HepG2 (cell line): Measurements from ENCODE around the gene RPL23. TPM values are rescaled to one million over a fixed set of nuclear protein-coding genes. Genes with fewer than 3 reads are reported as not detected.

Experiments
- ARNTL ChIP-seq: sonication (generic); formaldehyde crosslinking; IDR thresholded peaks from 2 replicates; pipeline ENCODE4 v1.4.0; 2020; ENCODE audit warnings: mild to moderate bottlenecking, missing genetic modification reagents
- ATRX ChIP-seq: sonication (generic); formaldehyde crosslinking; IDR thresholded peaks from 2 replicates; pipeline ENCODE4 v1.4.0; 2020; ENCODE audit warnings: missing genetic modification reagents, borderline replicate concordance
- CENPBD1 ChIP-seq: sonication (generic); formaldehyde crosslinking; IDR thresholded peaks from 2 replicates; pipeline ENCODE4 v1.8.0; 2022; ENCODE audit warnings: missing genetic modification reagents, low read depth, mild to moderate bottlenecking, borderline replicate concordance
- CHD4 ChIP-seq: fragments of 200-600 bp; sonication (generic); IDR thresholded peaks from 2 replicates; pipeline ENCODE4 v1.7.0; 2017; ENCODE audit warnings: mild to moderate bottlenecking, low read length, borderline replicate concordance
- CREBL2 ChIP-seq: sonication (generic); formaldehyde crosslinking; IDR thresholded peaks from 2 replicates; pipeline ENCODE4 v1.8.1; 2023; ENCODE audit warnings: missing genetic modification reagents, mild to moderate bottlenecking, borderline replicate concordance
- ELF3 ChIP-seq: IDR thresholded peaks from 2 replicates; pipeline ENCODE4 v1.6.1; 2016; ENCODE audit warnings: missing genetic modification reagents, missing compliant biosample characterization
- EP300 ChIP-seq, 3 experiments: sonication (generic) in 1 of 3; formaldehyde crosslinking in 1 of 3; IDR thresholded peaks; 2 replicates each; pipeline versions ENCODE4 v1.5.1 to v1.6.1; 2011 to 2020; ENCODE audit warnings: low read depth in 2 of 3, low read length in 2 of 3, borderline replicate concordance in 1 of 3, improper control_type of control experiment in 1 of 3, mild to moderate bottlenecking in 1 of 3, missing genetic modification reagents in 1 of 3, moderate library complexity in 1 of 3
- EZH2 ChIP-seq: conservative IDR thresholded peaks from 2 replicates; pipeline ENCODE4 v1.6.1; 2012; ENCODE audit warnings: mild to moderate bottlenecking, low read depth, low read length, moderate library complexity
- FIP1L1 ChIP-seq: fragments of 200-400 bp; formaldehyde crosslinking; IDR thresholded peaks from 2 replicates; pipeline ENCODE4 v1.6.1; 2018; ENCODE audit warnings: low read depth, mild to moderate bottlenecking, low read length, moderate library complexity, borderline replicate concordance; ENCODE audit not compliant: insufficient read depth
- GTF3A ChIP-seq: sonication (generic); formaldehyde crosslinking; conservative IDR thresholded peaks from 2 replicates; pipeline ENCODE4 v1.4.0; 2020; ENCODE audit warnings: mild to moderate bottlenecking, missing genetic modification reagents
- HMGXB4 ChIP-seq, 2 experiments: sonication (generic) in 1 of 2; formaldehyde crosslinking in 1 of 2; IDR thresholded peaks; 2 replicates each; pipeline versions ENCODE4 v1.4.0 to v1.6.1; 2018 to 2020; ENCODE audit warnings: missing genetic modification reagents in 2 of 2, borderline replicate concordance in 1 of 2, low read depth in 1 of 2, mild to moderate bottlenecking in 1 of 2, missing biosample characterization in 1 of 2
- ISX ChIP-seq: sonication (generic); formaldehyde crosslinking; conservative IDR thresholded peaks from 2 replicates; pipeline ENCODE4 v1.5.0; 2020; ENCODE audit warnings: missing genetic modification reagents
- KDM3A ChIP-seq: IDR thresholded peaks from 2 replicates; pipeline ENCODE4 v1.6.1; 2018; ENCODE audit warnings: low read depth, missing compliant biosample characterization
- KMT2B ChIP-seq: IDR thresholded peaks from 2 replicates; pipeline ENCODE4 v1.6.1; 2016; ENCODE audit warnings: missing genetic modification reagents, missing compliant biosample characterization
- MAX ChIP-seq: IDR thresholded peaks from 2 replicates; pipeline ENCODE4 v1.6.1; 2012; ENCODE audit warnings: inconsistent platforms
- MED1 ChIP-seq: sonication (generic); formaldehyde crosslinking; IDR thresholded peaks from 2 replicates; pipeline ENCODE4 v1.4.0; 2020; ENCODE audit warnings: missing genetic modification reagents
- MLLT10 ChIP-seq: sonication (generic); formaldehyde crosslinking; IDR thresholded peaks from 2 replicates; pipeline ENCODE4 v1.4.0; 2020; ENCODE audit warnings: missing genetic modification reagents
- SMAD1 ChIP-seq: sonication (generic); formaldehyde crosslinking; IDR thresholded peaks from 2 replicates; pipeline ENCODE4 v1.4.0; 2020; ENCODE audit warnings: missing genetic modification reagents, low read depth, mild to moderate bottlenecking, borderline replicate concordance
- STAG1 ChIP-seq: sonication (generic); formaldehyde crosslinking; IDR thresholded peaks from 2 replicates; pipeline ENCODE4 v1.4.0; 2020; ENCODE audit warnings: missing genetic modification reagents
- TGIF2 ChIP-seq: IDR thresholded peaks from 2 replicates; pipeline ENCODE4 v1.6.1; 2016; ENCODE audit warnings: control low read depth, missing compliant biosample characterization
- YY1 ChIP-seq: IDR thresholded peaks from 2 replicates; pipeline ENCODE4 v1.6.1; 2011; ENCODE audit warnings: low read length, low read depth, moderate library complexity, mild to moderate bottlenecking; ENCODE audit not compliant: insufficient read depth, insufficient replicate concordance
- ZFY ChIP-seq: sonication (generic); formaldehyde crosslinking; IDR thresholded peaks from 2 replicates; pipeline ENCODE4 v1.4.0; 2020; ENCODE audit warnings: missing genetic modification reagents
- ZNF296 ChIP-seq: sonication (generic); formaldehyde crosslinking; conservative IDR thresholded peaks from 2 replicates; pipeline ENCODE4 v1.5.0; 2020; ENCODE audit warnings: mild to moderate bottlenecking, missing genetic modification reagents
- ZNF576 ChIP-seq: sonication (generic); formaldehyde crosslinking; IDR thresholded peaks from 2 replicates; pipeline ENCODE4 v1.4.0; 2020; ENCODE audit warnings: mild to moderate bottlenecking, missing genetic modification reagents
- ZNF619 ChIP-seq: sonication (generic); formaldehyde crosslinking; IDR thresholded peaks from 2 replicates; pipeline ENCODE4 v1.4.0; 2020; ENCODE audit warnings: mild to moderate bottlenecking, missing genetic modification reagents
- ZNF780A ChIP-seq: sonication (generic); formaldehyde crosslinking; IDR thresholded peaks from 2 replicates; pipeline ENCODE4 v1.8.0; 2022; ENCODE audit warnings: mild to moderate bottlenecking, missing genetic modification reagents, moderate library complexity
- ZSCAN25 ChIP-seq: sonication (generic); formaldehyde crosslinking; IDR thresholded peaks from 2 replicates; pipeline ENCODE4 v1.8.0; 2022; ENCODE audit warnings: mild to moderate bottlenecking, missing genetic modification reagents
- polyA plus RNA-seq, 8 experiments: library from polyadenylated mRNA; depleted of rRNA in 3 of 8; stranded (reverse) in 7 of 8; unstranded in 1 of 8; fragments of >200 nt; fragmentation: Illumina TruSeq in 4 of 8; extraction: Trizol in 4 of 8; gene quantifications; 2 replicates each; pipeline versions ENCODE4 v1.2.1 to v1.2.3, GENCODE V29; 2011 to 2016; ENCODE audit warnings: low read depth in 4 of 8, missing spikeins in 1 of 8, mixed read lengths in 1 of 8; ENCODE audit not compliant: insufficient read depth in 1 of 8
- total RNA-seq, 5 experiments: library from RNA; depleted of rRNA; stranded (reverse); fragments of >200 nt; fragmentation: Illumina TruSeq; extraction: Trizol; gene quantifications; 2 replicates each; pipeline ENCODE4 v1.2.3, GENCODE V29; 2016; ENCODE audit warnings: low read depth in 1 of 5

Gene RPL23
- total and polyA plus RNA-seq, 2 of the 13 experiments (the other 11 are each of a cell fraction or from before 2014, with no cell fraction given), result 2,790 to 4,860 TPM

GRCh38 chr17:38868817-38869525 is 15.4 kb upstream of the RPL23 start (continued):
- TF ChIP-seq HMGXB4 (CRISPR knock-in tag; IDR thresholded peaks at IDR 0.05; ENCODE audit: borderline replicate concordance in 1 of 2, low read depth in 1 of 2), result peak; percentile 100
- TF ChIP-seq ARNTL (CRISPR knock-in tag), result no peak; the same call in none of the 2 replicates
- no peak for TF ChIP-seq ZNF296 (CRISPR knock-in tag)
- TF ChIP-seq ZSCAN25 (CRISPR knock-in tag), result peak; percentile 76
- TF ChIP-seq ATRX (CRISPR knock-in tag), result no peak
- no peak for TF ChIP-seq MLLT10 (CRISPR knock-in tag)
- TF ChIP-seq TGIF2 (CRISPR knock-in tag), result peak; percentile 53; the same call in 1 of the 2 replicates
- peak; percentile 5; the same call in 1 of the 2 replicates for TF ChIP-seq STAG1 (CRISPR knock-in tag)
- TF ChIP-seq ZNF780A (CRISPR knock-in tag), result no peak; the same call in 1 of the 2 replicates
- peak; percentile 96 for TF ChIP-seq ZNF619 (CRISPR knock-in tag)
- peak; percentile 86; the same call in 1 of the 2 replicates for TF ChIP-seq SMAD1 (CRISPR knock-in tag)
- TF ChIP-seq KDM3A (CRISPR knock-in tag), result peak; percentile 80; the same call in 1 of the 2 replicates
- TF ChIP-seq ZFY (CRISPR knock-in tag), result no peak
- peak; percentile 89; the same call in 1 of the 2 replicates for TF ChIP-seq CHD4
- TF ChIP-seq EZH2, result no peak
- TF ChIP-seq ISX (CRISPR knock-in tag), result peak; percentile 40; the same call in 1 of the 2 replicates
- no peak for TF ChIP-seq ZNF576
- TF ChIP-seq YY1, result peak; percentile 48
- TF ChIP-seq KMT2B (CRISPR knock-in tag), result 0 out of 2 replicates have a peak, but pooled peaks have one; percentile 40
- no peak for TF ChIP-seq CREBL2 (CRISPR knock-in tag)
- peak; percentile 97; the same call in 1 of the 2 replicates for TF ChIP-seq GTF3A
- peak; percentile 17; the same call in 1 of the 2 replicates for TF ChIP-seq MAX
- peak; percentile 20; the same call in 1 of the 2 replicates for TF ChIP-seq ELF3 (CRISPR knock-in tag)
- TF ChIP-seq CENPBD1 (CRISPR knock-in tag), result no peak
- peak in 1 of 2 experiments; percentile 35; a peak in 1 of 4 replicates for TF ChIP-seq EP300 (IDR thresholded peaks at IDR 0.05; ENCODE audit: low read depth in 2 of 2, low read length in 2 of 2)
- TF ChIP-seq EP300 (CRISPR knock-in tag; IDR thresholded peaks at IDR 0.05; ENCODE audit: borderline replicate concordance), result no peak
- TF ChIP-seq FIP1L1, result no peak
- peak; percentile 78 for TF ChIP-seq MED1 (CRISPR knock-in tag)
